ENCODE data around the gene CC2D1A.

Gene CC2D1A

DNA sequence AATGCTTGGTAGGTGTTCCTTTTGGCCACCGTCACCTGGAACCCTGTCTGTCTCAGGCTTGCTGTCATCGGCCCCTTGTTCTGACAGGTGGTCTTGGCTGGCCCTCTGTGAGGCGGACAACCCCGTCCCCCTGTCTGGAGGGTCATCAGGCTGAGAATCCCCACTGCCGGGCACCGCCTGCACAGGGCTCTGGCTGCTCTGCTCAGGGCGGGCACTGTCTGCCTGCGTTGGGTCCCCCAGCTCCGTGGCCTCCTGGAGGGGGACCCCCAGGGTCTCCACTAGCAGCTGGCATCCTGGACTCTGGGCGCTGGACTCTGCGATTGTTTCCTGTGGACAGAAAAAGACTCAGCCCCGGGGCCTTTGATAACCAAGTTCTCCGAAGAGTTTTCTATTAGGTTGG is 15.9 kb upstream of the CC2D1A start:
- TF ChIP-seq, protein P1, sequence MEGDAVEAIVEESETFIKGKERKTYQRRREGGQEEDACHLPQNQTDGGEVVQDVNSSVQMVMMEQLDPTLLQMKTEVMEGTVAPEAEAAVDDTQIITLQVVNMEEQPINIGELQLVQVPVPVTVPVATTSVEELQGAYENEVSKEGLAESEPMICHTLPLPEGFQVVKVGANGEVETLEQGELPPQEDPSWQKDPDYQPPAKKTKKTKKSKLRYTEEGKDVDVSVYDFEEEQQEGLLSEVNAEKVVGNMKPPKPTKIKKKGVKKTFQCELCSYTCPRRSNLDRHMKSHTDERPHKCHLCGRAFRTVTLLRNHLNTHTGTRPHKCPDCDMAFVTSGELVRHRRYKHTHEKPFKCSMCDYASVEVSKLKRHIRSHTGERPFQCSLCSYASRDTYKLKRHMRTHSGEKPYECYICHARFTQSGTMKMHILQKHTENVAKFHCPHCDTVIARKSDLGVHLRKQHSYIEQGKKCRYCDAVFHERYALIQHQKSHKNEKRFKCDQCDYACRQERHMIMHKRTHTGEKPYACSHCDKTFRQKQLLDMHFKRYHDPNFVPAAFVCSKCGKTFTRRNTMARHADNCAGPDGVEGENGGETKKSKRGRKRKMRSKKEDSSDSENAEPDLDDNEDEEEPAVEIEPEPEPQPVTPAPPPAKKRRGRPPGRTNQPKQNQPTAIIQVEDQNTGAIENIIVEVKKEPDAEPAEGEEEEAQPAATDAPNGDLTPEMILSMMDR (IDR thresholded peaks at IDR 0.05; ENCODE audit: control insufficient read depth, insufficient read depth, low read depth, low read length, missing control alignments), result no peak

DNA sequence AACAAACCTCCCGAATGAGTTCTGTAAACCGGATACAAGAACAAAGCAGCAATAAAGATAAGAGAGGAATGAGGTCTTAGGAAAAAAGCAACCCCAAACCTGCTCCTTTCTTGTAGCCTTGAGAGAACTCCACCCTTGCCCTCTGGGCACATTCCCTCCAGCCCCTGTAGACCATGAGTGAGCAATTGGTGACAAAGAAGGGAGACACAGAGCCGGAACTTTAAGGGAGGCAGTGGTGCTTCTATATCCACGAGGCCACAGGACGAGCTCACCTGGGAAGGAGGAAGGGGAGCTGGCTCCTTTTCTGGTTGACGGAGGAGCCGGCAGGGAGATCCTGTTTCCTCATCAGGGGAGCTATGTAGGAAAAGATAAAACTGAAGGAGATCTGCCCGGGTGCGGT is 13.1 kb upstream of the CC2D1A start:
- H3K4me3 ChIP-seq (ENCODE audit: control insufficient read depth, low read depth, low read length), result no peak overlapping the region
- DNase-seq (ENCODE audit: low read depth), result no peak
- TF ChIP-seq, protein P1 (IDR thresholded peaks at IDR 0.05; ENCODE audit: control insufficient read depth, insufficient read depth, low read depth, low read length, missing control alignments), result no peak

More for the DNA sequence above, 15.9 kb upstream of the CC2D1A start:
- H3K4me3 ChIP-seq (ENCODE audit: control insufficient read depth, low read depth, low read length), result no peak overlapping the region
- DNase-seq (ENCODE audit: low read depth), result no peak

DNA sequence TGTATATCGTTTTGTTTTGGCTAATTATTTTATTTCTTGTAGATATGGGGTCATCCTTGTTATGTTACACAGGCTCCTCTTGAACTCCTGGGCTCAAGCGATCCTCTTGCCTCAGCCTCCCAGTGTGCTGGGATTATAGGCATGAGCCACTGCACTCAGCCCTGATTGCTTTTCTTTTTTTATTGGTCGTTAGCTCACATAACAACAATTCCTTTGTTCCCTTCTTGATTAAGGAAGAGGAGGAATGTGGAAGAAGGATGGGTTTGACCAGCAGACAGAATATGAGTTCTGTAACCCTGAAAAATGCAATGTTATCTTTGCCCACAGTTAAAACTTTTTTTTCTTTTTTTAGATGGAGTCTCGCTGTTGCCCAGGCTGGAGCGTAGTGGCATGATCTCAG is 11.4 kb upstream of the CC2D1A start:
- no peak for DNase-seq (ENCODE audit: low read depth)
- TF ChIP-seq, protein P1 (IDR thresholded peaks at IDR 0.05; ENCODE audit: control insufficient read depth, insufficient read depth, low read depth, low read length, missing control alignments), result no peak
- no peak overlapping the region for H3K4me3 ChIP-seq (ENCODE audit: control insufficient read depth, low read depth, low read length)

DNA sequence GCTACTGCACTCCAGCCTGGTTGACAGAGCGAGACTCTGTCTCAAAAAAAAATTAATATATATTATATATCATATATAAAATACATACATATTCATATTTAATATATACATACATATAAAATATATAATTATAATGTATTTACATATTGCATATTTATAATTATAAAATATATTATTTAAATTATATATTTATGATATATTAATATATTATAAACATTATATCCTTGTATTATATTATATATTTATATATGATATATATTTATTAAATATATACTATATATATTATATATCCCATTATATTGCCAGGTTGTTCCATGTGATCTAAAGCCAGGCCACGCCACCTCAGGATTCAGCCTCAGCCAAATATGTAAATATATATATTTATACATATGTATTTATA is 9.8 kb upstream of the CC2D1A start:
- TF ChIP-seq, protein P1 (IDR thresholded peaks at IDR 0.05; ENCODE audit: control insufficient read depth, insufficient read depth, low read depth, low read length, missing control alignments), result no peak
- no peak for DNase-seq (ENCODE audit: low read depth)
- H3K4me3 ChIP-seq (ENCODE audit: control insufficient read depth, low read depth, low read length), result no peak overlapping the region

DNA sequence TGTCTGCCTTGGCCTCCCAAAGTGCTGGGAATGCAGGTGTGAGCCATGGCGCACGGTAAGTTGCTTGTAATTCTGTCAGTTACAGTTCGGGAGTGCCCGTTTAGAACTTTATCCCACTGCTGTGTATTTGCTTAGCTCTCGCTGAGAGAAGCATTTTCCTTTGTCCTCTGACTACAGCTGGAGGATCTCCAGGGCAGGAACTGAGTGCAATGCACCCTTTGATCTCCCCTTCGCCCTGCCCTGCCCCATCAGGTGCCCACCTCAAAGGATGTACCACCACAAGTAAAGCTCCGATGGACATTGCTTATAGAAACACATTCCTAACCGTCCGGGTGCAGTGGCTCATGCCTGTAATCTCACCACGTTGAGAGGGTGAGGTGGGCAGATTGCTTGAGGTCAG is 6.6 kb upstream of the CC2D1A start:
- TF ChIP-seq, protein P1 (IDR thresholded peaks at IDR 0.05; ENCODE audit: control insufficient read depth, insufficient read depth, low read depth, low read length, missing control alignments), result no peak
- no peak overlapping the region for H3K4me3 ChIP-seq (ENCODE audit: control insufficient read depth, low read depth, low read length)
- no peak for DNase-seq (ENCODE audit: low read depth)

DNA sequence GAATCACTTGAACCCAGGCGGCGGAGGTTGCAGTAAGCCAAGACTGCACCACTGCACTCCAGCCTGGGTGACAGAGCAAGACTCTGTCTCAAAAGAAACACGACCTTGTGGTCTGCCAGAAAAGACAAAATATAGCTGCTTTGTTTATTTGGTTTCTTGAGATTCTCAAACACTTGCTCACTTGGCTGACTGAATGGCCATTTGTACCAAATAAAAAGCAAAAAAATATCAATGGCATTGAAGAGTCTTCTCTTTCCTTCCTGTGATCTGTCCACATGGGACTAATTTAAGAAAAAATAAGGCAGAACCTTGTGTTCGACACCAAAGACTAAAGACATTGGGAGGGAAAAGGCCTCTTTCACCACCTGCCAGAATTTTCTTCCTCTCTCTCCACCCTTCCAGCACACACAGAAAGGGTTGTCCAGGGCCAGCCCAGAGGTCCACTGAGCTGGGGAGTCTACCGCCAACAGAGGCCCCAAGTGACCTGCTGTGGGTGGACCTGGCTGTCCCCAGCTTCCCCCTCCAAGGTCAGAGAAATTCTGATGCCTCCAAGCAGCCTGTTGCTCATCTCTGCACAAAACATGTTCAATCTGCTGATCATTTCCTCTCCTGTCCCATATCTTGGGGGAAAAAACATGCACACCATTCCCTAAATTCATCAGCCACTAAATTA is 6.0 kb upstream of the CC2D1A start:
- DNase-seq (ENCODE audit: low read depth), result no peak
- TF ChIP-seq, protein P1 (IDR thresholded peaks at IDR 0.05; ENCODE audit: control insufficient read depth, insufficient read depth, low read depth, low read length, missing control alignments), result no peak
- no peak overlapping the region for H3K4me3 ChIP-seq (ENCODE audit: control insufficient read depth, low read depth, low read length)

Measured in AG09309 (cell line).